Upper lobe of left lung (tissue), 4 donors: ENCODE results near the gene CNPY2.

Experiments used
- CTCF ChIP-seq, 6 experiments: fragments of 450-650 bp in 4 of 6; fragments of 200-600 bp in 2 of 6; sonication (generic) in 2 of 6; IDR thresholded peaks; one replicate each; pipeline ENCODE4 v1.5.1; 2016 to 2019; ENCODE audit warnings: antibody characterized with exemption in 6 of 6
- EP300 ChIP-seq, 4 donors: sonication (generic); formaldehyde crosslinking; IDR thresholded peaks; one replicate each; pipeline ENCODE4 v1.5.1; 2017; ENCODE audit warnings: antibody characterized with exemption in 4 of 4, control low read depth in 2 of 4

- TF ChIP-seq EP300 (IDR thresholded peaks at IDR 0.05) (no peak), CTCF (IDR thresholded peaks at IDR 0.05) (no peak)
These were observed 17.0 kb downstream of the CNPY2 start for GRCh38 chr12:56298828-56299227.
